HG03066 (cell line): ENCODE data around the gene ERMARD.

Experiments
- ATAC-seq: cut with Tn5 transposase; IDR thresholded peaks from one replicate; pipeline ENCODE4 v1.9.1; 2021; ENCODE audit warnings: low read depth; ENCODE audit not compliant: unreplicated experiment

Gene ERMARD

DNA sequence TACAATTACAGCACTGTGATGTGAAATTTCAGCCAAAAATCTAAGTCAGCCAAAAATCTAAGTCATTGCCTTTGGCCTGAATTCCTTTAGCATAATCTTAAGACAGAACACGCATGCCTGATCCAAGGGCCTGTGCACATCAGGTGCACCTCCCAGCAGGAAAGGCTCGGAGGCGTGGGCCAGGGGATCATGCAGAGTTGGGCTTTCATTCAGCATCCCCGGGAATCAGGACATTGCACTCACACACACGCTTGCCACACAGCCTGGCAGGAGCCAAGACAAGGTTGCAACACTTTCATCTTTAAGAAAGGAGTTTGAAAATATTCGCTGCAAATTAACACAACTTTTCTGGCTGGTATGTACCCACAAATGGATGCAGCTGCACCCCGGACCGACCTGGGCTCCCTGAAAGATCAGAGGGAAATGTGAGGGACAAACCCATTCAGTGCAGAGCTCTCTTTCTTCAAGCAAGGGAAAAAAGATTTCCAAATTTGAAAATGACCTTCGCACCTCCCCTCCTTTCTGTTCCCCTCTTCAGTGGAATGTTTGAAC is 48.8 kb downstream of the ERMARD start:
- no peak for ATAC-seq

DNA sequence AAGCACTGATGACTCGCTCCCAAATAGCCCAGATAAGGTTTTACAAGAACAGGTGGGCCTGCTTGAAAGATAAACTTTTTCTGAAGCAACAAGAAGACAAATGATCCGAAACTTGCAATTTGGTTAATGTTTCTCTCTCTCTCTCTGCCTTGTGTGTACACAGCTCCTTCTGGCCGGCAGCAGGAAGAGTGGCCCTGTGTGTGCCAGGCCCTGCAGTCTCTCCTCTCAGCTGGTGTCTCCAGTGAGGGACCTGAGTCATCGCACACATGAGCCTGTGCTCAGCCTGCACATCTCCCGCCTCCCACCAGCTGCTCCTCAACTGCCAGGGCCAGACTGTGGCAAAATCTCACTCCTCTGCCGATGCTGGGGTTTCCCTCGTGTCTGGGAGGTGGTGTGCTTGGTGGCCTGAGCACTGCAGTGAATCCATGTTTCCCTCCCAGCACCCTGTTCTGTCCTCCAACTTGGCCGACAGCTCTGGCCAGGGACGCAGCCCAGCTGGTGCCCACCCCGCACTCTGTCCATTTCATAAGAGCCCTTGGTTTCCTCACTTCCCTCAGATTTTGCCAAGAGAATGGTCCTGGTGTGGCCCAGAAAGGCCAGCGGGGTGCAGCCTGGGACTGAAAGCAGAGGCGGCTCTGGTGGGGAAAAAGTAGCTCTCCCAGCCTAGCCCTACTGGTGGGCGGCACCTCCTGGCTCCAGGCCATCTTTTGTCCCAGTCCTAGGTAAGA is 49.4 kb downstream of the ERMARD start:
- ATAC-seq: no peak

DNA sequence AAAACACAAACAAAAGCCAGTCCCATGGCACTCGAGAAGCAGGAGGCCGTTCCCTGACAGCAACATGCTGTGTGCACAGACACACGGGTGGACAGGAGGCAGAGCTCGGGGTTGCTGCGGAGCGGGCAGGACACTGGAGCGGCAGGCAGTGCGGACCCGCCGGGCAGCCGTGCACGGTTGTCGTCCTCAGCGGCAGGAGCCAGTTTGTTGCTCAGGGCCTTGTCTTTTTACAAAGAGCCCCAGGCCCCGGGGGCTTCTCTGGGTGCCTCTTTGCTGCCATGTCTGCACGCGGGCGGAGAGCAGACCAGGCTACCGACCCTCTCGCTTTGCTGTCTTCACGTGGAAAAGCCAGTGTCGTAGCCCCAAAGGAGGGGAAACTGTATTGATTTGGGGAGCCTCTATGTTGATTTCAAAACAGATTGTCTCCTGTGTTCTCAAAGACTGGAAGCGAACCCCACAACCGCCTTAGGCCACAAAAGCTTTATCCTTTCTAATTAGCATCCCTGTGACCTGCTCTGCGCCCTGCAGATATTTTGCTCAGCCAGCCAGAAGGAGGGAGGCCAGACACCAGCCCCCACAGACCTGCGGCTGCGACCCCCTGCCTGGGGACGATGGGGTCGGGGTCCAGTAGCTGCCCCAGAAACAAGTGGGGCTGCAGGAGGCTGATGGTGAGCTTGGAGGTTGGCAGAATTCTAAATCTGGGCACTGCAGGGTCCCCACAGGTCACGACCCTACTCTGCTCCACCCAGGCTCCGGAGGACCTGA is 50.2 kb downstream of the ERMARD start:
- no peak for ATAC-seq

DNA sequence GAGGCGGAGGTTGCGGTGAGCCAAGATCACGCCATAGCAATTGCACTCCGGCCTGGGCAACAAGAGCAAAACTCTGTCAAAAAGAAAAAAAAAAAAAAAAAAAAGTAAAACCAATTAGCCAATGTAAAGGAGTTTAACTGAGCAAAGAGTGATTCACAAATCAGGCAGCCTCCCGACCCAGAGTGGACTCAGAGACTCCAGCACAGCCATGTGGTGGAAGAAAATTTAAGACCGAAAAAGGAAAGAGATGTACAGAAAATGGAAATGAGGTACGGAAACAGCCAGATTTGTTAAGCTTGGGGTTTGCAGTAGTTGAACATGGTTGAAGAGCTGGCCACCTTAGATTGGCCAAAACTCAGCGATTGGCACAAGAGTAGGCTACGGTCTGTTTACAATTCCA is 51.4 kb downstream of the ERMARD start:
- ATAC-seq: no peak

DNA sequence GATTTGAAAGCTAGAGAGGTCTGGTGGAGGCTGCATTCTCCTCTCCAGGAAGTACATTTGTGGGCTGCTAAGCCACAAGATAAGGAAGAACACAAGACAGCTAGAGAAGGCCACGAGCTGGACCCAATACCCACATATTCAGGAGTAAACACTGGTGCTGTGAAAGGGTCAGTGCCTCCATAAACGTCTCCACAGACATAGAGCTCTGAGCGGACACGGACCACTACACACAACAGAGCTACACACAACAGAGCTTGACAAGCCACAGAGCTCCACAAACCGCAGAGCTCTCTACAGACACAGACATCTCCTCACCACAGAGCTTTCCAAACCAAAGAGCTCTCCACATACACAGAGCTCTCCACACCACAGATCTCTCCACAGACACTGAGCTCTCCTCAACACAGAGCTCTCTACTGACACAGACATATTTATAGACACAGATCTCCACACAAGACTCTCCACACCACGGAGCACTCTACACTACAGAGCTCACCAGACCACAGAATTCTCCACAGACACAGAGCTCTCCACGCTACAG is 51.9 kb downstream of the ERMARD start:
- peak; percentile 54 for ATAC-seq

DNA sequence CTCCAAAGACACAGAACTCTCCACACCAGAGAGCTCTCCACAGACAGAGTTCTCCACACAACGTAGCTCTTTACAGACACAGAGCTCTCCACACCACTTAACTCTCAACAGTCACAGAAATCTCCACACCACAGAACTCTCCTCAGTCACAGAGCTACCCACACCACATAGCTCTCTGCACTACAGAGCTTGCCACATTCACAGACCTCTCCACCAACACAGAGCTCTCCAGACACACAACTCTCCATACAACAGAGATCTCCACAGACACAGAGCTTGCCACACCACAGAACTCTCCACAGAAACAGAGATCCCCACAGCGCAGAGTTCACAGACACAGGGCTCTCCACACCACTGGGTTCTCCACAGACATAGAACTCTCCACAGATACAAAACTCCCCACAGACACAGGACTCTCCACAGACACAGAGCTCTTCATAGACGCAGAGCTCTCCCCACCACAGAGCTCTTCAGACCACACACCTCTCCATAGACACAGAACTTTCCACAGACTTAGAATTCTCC is 52.5 kb downstream of the ERMARD start:
- no peak for ATAC-seq

DNA sequence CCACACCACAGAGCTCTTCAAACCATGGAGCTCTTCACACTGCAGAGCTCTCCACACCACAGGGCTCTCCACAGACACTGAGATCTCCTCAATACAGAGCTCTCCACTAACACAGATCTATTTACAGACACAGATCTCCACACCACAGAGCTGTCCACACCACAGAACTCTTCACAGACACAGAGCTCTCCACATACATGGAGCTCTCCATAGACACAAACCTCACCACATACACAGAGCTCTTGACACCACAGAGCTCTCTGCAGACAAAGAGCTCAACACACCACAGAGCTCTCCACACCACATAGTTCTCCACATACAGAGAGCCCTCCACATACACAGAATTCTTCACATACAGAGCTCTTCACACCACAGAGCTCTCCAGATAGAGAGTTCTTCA is 53.0 kb downstream of the ERMARD start:
- ATAC-seq: no peak

DNA sequence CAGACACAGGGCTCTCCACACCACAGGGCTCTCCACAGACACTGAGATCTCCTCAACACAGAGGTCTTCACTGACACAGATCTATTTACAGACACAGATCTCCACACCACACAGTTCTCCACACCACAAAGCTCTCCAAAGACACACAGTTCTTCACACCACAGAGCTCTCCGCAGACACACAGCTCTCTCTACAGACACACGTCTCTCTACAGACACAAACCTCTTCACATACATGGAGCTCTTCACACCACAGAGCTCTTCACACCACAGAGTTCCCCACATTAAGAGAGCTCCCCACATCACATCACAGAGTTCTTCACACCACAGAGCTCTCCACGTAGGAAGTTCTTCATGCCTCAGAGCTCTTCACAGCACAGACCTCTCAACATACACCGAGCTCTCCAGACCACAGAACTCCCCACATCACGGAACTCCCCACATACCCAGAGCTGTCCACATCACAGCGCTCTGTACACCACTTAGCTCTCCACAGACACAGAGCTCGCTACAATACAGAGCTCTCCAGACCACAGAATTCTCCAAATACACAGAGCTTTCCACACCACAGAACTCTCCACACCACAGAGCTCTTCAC is 53.9 kb downstream of the ERMARD start:
- no peak for ATAC-seq

DNA sequence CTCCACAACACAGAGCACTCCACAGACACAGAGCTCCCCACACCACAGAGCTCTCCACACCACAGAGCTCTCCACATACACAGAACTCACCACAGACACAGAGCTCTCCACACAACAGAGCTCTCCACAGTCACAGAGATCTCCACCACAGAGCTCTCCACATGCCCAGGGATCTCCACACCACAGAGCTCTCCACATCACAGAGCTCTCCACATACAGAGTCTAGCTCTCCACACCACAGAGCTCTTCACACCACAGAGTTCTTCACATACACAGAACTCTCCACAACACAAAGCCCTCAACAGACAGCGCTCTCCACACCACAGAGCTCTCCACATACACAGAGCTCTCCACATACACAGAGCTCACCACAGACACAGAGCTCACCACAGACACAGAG is 55.3 kb downstream of the ERMARD start:
- ATAC-seq: no peak

DNA sequence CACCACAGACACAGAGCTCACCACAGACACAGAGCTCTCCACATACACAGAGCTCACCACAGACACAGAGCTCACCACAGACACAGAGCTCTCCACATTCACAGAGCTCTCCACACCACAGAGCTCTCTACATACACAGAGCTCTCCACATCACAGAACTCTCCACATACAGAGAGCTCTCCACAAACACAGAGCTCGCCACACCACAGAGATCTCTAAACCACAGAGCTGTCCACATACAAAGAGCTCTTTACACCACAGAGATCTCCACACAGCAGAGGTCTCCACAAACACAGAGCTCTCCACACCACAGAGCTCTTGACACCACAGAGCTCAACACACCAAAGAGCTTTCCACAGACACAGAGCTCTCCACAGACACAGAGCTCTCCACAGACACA is 55.8 kb downstream of the ERMARD start:
- ATAC-seq: no peak

DNA sequence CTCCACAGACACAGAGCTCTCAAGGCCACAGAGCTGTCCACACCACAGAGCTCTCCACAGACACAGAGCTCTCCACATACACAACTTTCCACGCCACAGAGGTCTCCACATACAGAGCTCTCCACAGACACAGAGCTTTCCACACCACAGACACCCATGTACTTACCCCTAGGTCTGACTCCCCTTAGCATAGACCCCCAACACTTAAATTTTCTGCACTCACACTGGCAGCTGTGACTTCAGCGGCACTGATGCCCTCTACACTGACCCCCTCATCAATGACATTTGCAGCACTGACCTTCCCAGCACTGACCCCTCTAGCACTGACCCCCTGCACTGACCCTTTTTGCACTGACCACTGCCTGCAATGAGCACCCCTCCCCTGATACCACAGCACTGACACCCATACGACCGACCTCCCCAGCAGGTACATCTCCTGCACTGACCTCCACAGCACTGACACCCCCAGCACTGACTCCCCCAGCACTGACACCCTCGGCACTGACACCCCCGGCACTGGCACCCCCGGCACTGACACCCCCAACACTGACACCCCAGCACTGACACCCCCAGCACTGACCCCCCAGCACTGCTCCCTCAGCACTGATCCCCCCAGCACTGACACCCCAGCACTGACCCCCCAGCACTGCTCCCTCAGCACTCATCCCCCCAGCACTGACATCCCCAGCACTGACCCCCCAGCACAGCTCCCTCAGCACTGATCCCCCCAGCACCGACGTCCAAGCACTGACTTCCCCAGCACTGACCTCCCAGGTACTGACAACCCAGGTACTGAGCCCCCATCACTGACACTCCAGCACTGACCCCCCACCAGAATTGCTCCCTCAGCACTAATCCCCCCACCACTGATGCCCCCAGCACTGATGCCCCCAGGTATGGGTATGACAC is 56.5 kb downstream of the ERMARD start:
- no peak for ATAC-seq

DNA sequence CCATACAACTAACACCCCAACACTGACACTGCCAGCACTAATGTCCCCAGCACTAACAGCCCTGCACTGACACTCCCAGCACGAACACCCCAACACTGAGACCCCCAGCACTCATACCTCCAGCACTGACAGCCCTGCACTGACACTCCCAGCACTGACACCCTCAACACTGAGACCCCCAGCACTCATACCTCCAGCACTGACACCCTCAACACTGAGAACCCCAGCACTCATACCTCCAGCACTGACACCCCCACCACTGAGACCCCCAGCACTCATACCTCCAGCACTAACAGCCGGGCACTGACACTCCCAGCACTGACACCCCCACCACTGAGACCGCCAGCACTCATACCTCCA is 57.2 kb downstream of the ERMARD start:
- ATAC-seq: no peak

DNA sequence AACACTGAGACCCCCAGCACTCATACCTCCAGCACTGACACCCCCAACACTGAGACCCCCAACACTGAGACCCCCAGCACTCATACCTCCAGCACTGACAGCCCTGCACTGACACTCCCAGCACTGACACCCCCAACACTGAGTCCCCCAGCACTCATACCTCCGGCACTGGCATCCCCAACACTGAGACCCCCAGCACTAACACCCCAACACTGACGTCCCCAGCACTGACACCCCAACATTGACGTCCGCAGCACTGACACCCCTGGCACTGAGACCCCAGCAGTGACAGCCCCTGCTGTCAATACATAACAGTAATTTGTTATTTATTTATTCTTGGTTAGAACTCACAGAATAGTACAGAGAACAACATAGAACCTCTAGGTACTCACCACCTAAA is 58.0 kb downstream of the ERMARD start:
- no peak for ATAC-seq

DNA sequence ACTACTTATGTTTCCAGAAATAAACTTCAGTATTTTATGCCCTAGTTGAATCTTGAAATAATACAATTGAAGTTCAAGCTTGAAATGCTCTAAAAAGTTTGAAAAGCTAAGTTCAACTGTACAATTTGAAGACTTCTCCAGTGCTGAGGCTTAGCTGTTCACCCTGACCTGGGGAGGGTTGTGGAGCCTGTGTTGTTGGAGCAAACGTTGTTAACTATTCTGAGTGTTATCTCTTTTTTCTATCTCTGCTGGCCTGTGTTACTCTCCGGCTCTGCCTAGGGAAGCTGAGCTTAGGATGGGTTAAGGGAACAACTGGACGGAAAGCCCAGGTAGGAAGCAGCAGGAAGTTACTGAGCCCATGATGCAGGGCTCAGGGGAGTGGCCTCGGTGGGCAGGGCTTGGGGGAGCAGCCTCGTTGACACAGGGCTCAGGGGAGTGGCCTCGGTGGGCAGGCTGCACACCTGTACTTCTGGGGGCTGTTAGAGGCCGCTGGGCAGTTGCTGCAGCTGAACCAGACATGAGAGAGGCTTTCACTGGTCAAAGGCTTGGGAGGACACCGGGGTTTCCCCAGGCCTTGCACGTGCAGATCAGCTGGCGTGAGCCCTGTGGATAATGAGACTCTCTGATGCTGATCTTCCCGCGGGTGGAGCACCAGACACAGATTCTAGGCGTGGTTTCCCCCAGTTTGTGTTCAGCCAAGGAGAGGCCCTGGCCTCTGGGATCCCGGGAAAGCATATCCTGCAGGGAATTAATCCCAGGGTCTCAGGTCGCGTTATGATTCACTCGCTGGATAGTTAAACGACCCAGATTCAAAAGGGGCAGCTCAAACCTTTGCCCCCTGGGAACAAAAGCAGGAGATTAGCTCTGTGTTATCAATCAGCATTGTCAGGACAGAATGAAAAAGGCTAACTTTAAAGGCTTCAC is 58.9 kb downstream of the ERMARD start:
- ATAC-seq: no peak

DNA sequence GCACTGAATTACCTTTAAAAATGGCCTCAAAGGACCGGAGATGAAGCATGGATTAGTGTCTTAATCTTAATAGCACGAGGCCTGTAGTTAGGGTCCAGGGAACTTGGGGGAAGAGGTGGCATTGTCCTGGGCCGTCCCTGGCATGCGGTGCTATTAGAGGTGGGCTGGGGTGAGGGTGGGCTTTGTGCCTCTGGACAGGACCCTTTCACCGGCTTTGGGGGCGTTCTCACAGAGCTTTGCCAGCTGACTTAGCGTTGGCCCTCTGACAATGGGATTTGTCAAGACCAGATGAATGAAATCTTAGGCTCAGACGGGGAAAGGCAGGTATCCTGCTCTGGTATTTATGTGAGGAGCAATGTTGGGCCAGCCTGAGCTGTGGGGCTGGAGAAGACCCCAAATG is 59.6 kb downstream of the ERMARD start:
- ATAC-seq: no peak

DNA sequence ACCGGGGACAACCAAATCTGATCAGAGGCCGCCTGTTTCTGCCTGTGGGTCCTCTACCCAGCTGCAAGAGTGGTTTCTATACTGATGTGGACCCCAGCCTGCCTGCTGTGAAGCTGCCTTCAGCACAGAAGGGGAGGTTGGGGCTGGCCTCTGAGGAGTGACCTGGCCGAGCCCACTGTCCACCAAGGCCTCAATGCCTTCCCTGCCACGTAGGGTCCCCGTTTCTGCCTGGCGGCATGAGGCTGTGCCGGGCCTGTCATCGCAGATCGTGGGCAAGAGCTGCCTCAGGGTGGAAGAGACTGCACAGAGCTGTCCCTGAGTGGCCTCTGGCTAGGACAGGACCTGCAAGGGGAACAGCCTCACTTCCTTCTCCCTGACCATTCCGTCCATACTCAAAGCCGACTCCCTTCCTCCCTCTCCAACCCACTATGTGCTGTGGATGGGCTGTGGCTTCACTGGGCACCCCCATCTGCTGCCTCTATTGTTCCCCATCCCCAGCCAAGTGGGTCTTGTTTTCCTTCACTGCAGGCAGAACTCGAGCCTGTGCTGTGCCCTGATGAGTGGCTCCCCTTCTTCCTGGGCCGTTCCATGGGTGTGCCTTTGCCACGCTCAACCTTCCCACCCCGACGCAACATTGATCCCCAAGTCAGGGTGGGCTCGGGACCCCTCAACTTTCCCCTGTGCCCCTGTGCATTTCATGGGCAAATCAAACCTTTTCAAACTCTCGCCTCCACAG is 60.3 kb downstream of the ERMARD start:
- no peak for ATAC-seq

DNA sequence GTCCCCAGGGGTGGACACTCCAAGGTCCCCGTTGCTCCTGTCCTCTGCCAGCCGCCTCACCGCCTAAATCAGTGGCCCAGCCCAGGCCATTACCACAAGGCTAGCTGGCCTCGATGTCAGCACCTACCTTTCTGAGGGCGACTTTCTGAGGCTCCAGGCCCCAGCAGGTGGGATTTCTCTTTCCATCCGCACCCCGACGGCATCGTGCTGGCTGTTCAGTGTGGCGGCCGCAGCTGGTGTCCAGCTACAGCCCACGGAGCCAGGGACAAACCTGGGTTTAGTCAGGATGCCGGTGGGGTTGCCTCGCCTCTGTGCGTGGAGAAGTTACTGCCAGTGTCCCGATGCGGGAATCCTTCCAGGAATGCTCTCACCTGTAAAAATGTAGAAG is 60.8 kb downstream of the ERMARD start:
- no peak for ATAC-seq

DNA sequence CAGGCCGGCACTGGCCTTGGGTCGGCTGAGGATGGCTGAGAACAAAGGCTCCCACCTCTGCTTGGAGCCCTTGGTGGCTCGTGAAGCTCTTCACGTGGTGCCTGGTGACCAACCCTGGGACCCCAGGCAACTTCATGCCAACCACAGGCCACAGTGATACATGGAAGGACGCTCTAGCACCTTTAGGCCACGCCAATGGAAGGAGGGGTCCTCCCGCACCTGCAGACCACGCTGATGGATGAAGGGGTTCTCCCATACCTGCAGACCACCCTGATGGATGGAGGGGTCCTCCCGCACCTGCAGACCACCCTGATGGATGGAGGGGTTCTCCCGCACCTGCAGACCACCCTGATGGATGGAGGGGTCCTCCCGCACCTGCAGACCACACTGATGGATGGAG is 62.5 kb downstream of the ERMARD start:
- no peak for ATAC-seq
